Right atrium auricular region (tissue), 2 donors: Measurements from ENCODE around the gene NDUFS6. TPM values are rescaled to one million over a fixed set of nuclear protein-coding genes. Genes with fewer than 3 reads are reported as not detected.
"Not testable (repeated sequence)": the region's sequence is repeated elsewhere in the genome, so short reads cannot be mapped to it uniquely, and the experiment has no call there.

Experiments used
- DNase-seq: peaks from one replicate; pipeline ENCODE4 v3.0.0-alpha.2; 2019; ENCODE audit warnings: low spot score
- H3K27ac ChIP-seq, 2 donors: fragments of 200-600 bp; sonication (generic); 1 replicate in 1 of 2; 2 replicates in 1 of 2; pipeline ENCODE4 v1.5.1; 2016 to 2019
- H3K27me3 ChIP-seq, 2 donors: fragments of 200-600 bp; sonication (generic); one replicate each; pipeline versions ENCODE4 v1.5.1 to v1.6.0; 2017 to 2019
- H3K36me3 ChIP-seq: fragments of 200-600 bp; sonication (generic); one replicate; pipeline ENCODE4 v1.5.1; 2016
- H3K4me1 ChIP-seq, 2 donors: fragments of 200-600 bp; sonication (generic); one replicate each; pipeline versions ENCODE4 v1.5.1 to v1.6.0; 2017 to 2019
- H3K4me3 ChIP-seq, 2 donors: fragments of 200-600 bp; sonication (generic); 1 replicate in 1 of 2; 2 replicates in 1 of 2; pipeline ENCODE4 v1.5.1; 2017 to 2019; ENCODE audit warnings: mild to moderate bottlenecking in 1 of 2, moderate library complexity in 1 of 2
- H3K9me3 ChIP-seq, 2 donors: fragments of 200-600 bp; sonication (generic); one replicate each; pipeline ENCODE4 v1.5.1; 2019
- total RNA-seq, 2 donors: library from RNA; depleted of rRNA; stranded (reverse); fragments of >200 nt; gene quantifications; one replicate each; pipeline ENCODE4 v1.1.0, GENCODE V29; 2016
- TF ChIP-seq, protein P1 (sequence below), 2 donors: fragments of 200-600 bp; sonication (generic); IDR thresholded peaks; one replicate each; pipeline ENCODE4 v1.5.1; 2019; ENCODE audit warnings: antibody characterized with exemption in 2 of 2

NDUFS6 gene
- total RNA-seq, 2 donors from 2014 or later, result 130 to 135 TPM

DNA sequence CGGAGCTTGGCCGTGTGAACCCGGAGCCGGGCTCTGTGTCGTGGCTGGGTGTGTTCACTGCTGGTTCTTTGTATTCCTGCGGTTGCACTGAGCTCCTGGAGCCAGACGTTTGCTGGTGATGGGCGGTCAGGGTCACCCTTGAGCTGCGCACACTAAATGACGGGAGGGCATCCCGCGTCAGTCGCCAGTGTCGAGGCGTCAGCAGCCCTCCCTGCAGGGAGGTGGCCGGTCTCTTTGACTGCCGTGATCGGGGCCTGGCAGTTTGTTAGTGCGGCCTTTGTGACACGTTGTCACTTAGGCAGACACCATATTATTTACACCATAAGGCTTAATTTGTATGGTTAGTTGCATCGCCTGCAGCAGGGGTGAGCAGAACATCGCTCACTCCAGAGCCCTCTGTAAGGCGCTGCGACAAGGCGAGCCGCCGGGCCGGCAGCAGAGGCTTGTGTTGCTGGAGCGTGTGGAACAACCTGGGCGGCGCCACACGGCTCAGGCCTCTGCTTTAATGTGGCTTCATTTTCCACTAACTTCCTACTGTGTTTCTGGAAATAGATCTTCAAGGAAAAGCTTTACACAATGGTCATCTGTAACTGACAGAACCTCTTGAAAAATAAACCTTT is 8.3 kb downstream of the NDUFS6 start:
- Histone ChIP-seq H3K4me1 (peaks cover 0 to 18% of the 10 kb centered on the region in 2 donors), H3K9me3 (no peaks in the 10 kb centered on the region), H3K4me3 (no peak overlapping the region), H3K27me3 (no peaks in the 10 kb centered on the region), H3K36me3 (peaks cover 85% of the 10 kb centered on the region), H3K27ac (no peak overlapping the region)
- no peak for DNase-seq
- TF ChIP-seq, protein P1, sequence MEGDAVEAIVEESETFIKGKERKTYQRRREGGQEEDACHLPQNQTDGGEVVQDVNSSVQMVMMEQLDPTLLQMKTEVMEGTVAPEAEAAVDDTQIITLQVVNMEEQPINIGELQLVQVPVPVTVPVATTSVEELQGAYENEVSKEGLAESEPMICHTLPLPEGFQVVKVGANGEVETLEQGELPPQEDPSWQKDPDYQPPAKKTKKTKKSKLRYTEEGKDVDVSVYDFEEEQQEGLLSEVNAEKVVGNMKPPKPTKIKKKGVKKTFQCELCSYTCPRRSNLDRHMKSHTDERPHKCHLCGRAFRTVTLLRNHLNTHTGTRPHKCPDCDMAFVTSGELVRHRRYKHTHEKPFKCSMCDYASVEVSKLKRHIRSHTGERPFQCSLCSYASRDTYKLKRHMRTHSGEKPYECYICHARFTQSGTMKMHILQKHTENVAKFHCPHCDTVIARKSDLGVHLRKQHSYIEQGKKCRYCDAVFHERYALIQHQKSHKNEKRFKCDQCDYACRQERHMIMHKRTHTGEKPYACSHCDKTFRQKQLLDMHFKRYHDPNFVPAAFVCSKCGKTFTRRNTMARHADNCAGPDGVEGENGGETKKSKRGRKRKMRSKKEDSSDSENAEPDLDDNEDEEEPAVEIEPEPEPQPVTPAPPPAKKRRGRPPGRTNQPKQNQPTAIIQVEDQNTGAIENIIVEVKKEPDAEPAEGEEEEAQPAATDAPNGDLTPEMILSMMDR (IDR thresholded peaks at IDR 0.05), result no peak

DNA sequence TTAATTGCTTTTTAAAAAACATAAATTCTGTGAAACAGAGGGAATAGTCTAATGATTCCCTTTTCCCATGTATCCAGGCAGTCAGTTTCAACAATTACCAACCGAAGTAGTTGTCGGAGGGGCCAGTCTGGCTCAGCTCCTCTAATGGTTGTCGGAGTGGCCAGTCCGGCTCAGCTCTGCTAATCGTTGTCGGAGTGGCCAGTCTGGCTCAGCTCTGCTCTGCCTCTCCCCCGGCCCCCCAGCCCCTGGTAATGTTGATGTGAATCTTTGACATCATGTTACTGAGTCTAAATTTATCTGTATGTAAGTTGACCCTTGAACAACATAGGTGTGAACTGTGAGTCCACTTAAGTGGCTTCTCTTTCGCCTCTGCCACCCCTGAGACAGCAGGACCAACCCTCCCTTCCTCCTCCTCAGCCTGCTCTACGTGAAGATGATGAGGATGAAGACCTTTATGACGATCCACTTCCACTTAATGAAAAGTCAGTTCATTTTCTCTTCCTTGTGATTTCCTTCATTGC is 9.4 kb downstream of the NDUFS6 start:
- Histone ChIP-seq H3K9me3 (no peaks in the 10 kb centered on the region), H3K27me3 (no peaks in the 10 kb centered on the region), H3K36me3 (peaks cover 87% of the 10 kb centered on the region), H3K27ac (no peak overlapping the region), H3K4me3 (no peak overlapping the region), H3K4me1 (peaks cover 0 to 8% of the 10 kb centered on the region in 2 donors)
- DNase-seq, result no peak
- TF ChIP-seq, protein P1 (IDR thresholded peaks at IDR 0.05), result no peak

DNA sequence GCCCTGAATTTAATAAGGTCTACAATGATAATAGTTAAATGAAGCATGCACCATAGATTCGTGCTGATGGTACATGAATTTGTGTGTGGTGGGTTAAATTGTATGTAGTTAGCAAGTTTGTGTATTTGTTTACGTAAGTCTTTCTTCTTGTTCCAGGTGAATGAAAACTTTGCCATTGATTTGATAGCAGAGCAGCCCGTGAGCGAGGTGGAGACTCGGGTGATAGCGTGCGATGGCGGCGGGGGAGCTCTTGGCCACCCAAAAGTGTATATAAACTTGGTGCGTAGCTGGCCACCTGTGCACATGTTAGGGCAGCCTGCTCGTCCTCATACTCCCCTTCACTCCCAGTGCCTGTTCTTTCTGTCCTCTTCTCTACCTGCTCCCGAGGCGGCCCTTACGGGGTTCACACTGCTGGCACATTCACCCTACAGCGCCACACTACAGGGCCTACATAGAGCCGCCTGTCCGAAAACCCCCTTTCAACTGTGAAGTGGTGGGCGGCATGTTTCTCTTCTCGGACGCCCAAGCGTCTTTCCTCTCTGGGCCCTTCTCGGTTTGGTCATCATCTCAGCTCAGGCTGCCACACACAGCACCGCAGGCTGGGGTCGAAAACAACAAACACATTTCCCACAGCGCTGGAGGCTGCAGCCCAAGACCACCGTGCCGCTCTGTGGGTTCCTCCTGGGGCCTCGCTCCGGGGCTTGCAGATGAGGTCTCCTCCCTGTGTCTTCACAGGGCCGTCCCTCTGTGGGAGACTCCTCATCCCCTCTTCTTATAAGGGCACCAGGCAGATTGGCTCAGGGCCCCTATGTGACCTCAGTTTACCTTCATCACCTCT is 13.2 kb downstream of the NDUFS6 start:
- no peak overlapping the region for H3K27ac ChIP-seq
- no peak for DNase-seq
- peaks cover 74% of the 10 kb centered on the region for H3K36me3 ChIP-seq

DNA sequence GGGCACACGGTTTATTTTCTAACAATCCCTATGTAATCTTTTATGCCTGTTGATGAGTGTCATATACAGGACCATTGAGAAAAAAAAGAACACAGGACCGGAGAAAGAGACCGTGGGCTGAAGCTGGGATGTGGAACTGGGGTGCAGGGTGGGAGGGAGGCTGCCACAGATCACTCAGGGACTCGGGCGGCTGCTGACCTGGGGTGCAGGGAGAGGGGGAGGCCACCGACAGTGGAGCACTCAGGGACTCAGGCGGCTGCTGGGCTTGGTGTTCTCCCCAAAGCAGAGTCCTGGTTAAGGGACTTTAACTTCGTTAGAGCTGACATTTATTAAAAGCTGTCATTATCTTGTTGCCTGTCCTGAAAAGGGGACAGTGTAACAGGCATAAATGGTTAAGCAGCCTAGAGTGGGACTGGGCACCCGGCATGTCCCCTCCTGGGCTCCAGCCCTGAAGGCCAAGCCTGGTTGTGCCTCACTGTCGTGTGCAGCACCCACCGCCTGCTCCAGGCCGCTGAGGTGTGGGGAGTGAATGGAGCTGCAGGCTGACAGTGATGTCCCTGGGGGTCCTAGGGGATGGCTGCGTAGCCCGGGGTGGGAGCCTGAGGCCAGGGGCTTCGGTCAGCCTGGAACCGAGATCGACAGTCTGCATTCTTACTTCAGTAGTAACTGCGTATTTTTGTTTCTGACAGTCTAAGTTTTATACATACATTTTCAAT is 14.0 kb downstream of the NDUFS6 start:
- Histone ChIP-seq H3K9me3 (no peaks in the 10 kb centered on the region), H3K27me3 (no peaks in the 10 kb centered on the region), H3K27ac (no peak overlapping the region), H3K36me3 (peaks cover 75% of the 10 kb centered on the region), H3K4me1 (peaks cover 0 to 4% of the 10 kb centered on the region in 2 donors), H3K4me3 (no peak overlapping the region)
- TF ChIP-seq, protein P1 (IDR thresholded peaks at IDR 0.05), result no peak
- no peak for DNase-seq

More for the DNA sequence above, 13.2 kb downstream of the NDUFS6 start:
- H3K4me3 ChIP-seq, result no peak overlapping the region
- no peaks in the 10 kb centered on the region for H3K9me3 ChIP-seq
- peaks cover 0 to 4% of the 10 kb centered on the region in 2 donors for H3K4me1 ChIP-seq
- TF ChIP-seq, protein P1 (IDR thresholded peaks at IDR 0.05), result no peak
- H3K27me3 ChIP-seq, result no peaks in the 10 kb centered on the region

DNA sequence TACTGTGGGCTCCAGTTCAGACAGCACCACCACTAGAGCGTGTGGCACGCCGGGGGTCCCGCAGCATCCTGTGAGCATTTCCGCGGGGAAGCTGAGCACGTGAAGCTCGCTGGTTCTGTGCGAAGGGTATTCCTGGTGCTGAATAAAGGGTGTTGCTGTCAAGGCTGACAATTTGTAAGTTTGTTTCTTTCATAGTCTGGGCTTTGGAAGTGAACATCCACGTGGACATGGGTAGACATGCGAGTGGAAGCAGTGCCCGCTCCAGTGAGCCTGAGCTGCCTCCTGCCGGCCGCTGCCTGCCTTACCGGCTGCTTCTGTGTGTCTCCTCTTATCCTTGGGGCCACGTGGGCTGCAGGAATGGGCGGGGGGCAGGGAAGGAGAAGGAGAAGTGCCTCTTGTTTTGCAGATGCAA is 14.7 kb downstream of the NDUFS6 start:
- Histone ChIP-seq H3K9me3 (no peaks in the 10 kb centered on the region), H3K4me3 (no peak overlapping the region), H3K36me3 (peaks cover 81% of the 10 kb centered on the region), H3K4me1 (no peaks in the 10 kb centered on the region), H3K27ac (no peak overlapping the region), H3K27me3 (no peaks in the 10 kb centered on the region)
- TF ChIP-seq, protein P1 (IDR thresholded peaks at IDR 0.05), result no peak
- no peak for DNase-seq

DNA sequence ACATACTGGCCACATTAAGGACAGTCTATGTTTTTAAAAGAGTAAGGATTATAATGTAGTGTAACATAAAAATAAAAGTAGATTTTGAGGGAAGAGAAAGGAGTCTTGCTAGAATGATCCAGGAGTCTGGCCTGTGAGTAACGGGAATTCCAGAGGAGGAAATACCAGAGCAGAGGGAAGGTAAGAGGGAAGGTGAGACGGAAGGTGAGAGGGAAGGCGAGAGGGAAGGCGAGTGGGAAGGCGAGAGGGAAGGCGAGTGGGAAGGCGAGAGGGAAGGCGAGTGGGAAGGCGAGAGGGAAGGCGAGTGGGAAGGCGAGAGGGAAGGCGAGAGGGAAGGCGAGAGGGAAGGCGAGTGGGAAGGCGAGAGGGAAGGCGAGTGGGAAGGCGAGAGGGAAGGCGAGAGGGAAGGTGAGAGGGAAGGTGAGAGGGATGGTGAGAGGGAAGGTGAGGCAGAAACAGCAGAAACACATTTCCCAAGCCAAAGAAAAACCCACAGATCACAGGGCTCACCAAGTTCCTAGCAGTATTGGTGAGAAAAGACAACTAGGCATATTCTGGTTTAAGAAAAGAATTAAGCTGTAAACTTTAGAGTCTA is 15.4 kb downstream of the NDUFS6 start:
- peaks cover 80% of the 10 kb centered on the region for H3K36me3 ChIP-seq
- H3K9me3 ChIP-seq, H3K4me1 ChIP-seq, H3K4me3 ChIP-seq, DNase-seq, H3K27ac ChIP-seq, H3K27me3 ChIP-seq: not testable (repeated sequence)
